Activated CD8-positive, alpha-beta memory T cell treated with anti-CD3 and anti-CD28 coated beads, Interleukin-2, amount 10 ng/mL, durations not matched to agents 7 days and 5 days (primary cell): ENCODE results near the gene SSTR3. TPM values are rescaled to one million over a fixed set of nuclear protein-coding genes. Genes with fewer than 3 reads are reported as not detected.

Experiments used
- ATAC-seq: fragments of 150-1000 bp; cut with Tn5 transposase; one replicate; pipeline ENCODE4 v1.10.0; 2021; ENCODE audit warnings: moderate library complexity
- CTCF ChIA-PET: fragments of 350-600 bp; sonication (Branson Sonifier 250); formaldehyde crosslinking; loops from one replicate; lab custom pipeline; 2021; ENCODE audit warnings: antibody characterized with exemption; lab: Charles Lee
- DNase-seq: peaks from one replicate; pipeline ENCODE4 v3.0.0-alpha.2; 2020
- H3K27ac Mint-ChIP-seq: one replicate; pipeline ENCODE4 v1.8.0; 2021; ENCODE audit warnings: mild to moderate bottlenecking, mixed read lengths
- H3K27me3 Mint-ChIP-seq: one replicate; pipeline ENCODE4 v1.8.0; 2021; ENCODE audit warnings: mixed read lengths
- H3K36me3 Mint-ChIP-seq: one replicate; pipeline ENCODE4 v1.8.0; 2021; ENCODE audit warnings: mild to moderate bottlenecking, mixed read lengths
- H3K4me1 Mint-ChIP-seq: one replicate; pipeline ENCODE4 v1.8.0; 2021; ENCODE audit warnings: mixed read lengths
- H3K4me3 Mint-ChIP-seq: one replicate; pipeline ENCODE4 v1.8.0; 2021; ENCODE audit warnings: mild to moderate bottlenecking, moderate library complexity, mixed read lengths
- H3K9me3 Mint-ChIP-seq: one replicate; pipeline ENCODE4 v1.8.0; 2022; ENCODE audit warnings: low read depth, mixed read lengths
- total RNA-seq, 2 experiments: library from RNA; stranded (reverse); gene quantifications; one replicate each; pipeline ENCODE4 v1.2.3, GENCODE V29; 2021

The SSTR3 gene
- total RNA-seq, 2 experiments from 2014 or later = 1.3 to 2.2 TPM

- H3K36me3 Mint-ChIP-seq = peaks cover 23% of the 10 kb centered on the region
- H3K4me1 Mint-ChIP-seq = peaks cover 95% of the 10 kb centered on the region
- peaks cover 5% of the 10 kb centered on the region for H3K9me3 Mint-ChIP-seq
- peak overlapping the region; percentile 99 for H3K27ac Mint-ChIP-seq
- peak overlapping the region; percentile 55 for H3K4me3 Mint-ChIP-seq
- no peak for ATAC-seq
- no peaks in the 10 kb centered on the region for H3K27me3 Mint-ChIP-seq
- CTCF ChIA-PET = interaction anchor here (0.8 to 9.4 kb wide), 11 partner anchors 10 to 308 kb away, joined by 3 to 150 read pairs (median 5); partner anchors contain the start of gene IL2RB
- no peak for DNase-seq
These were observed 47.8 kb downstream of the SSTR3 start for GRCh38 chr22:37164505-37164887.

DNA sequence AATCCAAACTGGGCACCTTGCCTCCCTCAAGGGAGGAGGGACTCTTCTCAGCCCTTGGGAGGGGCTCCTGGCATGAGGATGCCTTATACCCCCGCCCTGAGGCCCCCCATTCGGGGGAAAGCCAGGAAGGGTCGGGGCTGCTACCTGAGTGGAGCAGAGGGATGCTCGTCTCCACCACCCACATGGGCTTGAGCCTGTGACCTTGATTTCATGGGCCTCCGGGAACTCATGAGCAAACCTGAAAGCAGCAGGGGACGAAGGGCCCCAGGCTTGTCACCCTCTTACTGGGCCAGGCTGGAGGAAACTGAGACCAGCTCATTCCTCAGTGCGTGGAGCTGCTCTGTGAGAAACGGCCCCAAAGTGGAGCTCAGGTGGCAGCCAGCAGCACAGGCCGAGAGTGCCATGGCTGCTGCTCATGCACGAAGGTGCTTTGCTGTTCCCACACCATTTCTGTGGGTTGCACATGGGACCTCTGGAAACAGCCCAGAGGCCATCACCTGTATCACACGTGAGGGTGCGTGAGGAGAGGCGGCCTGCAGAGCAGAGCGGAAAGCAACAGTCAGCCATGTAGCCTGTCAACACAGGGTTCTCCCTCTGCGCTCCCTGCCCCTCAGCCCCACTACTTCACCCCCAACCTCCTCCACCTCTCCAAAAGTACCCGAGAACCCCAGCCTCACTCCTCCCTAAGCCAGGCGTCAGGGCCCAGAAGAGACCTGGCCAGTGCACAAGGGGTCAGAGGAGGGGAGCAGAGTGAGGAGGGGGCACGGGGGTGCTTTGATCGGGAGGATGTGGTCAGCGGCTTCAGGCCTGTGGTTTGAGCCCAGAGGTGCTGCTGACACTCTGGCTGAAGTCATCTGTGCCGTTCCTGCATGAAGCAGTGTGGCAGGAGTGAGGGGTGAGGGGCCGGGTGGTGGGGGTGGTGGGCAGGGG lies 48.4 kb downstream of the SSTR3 start:
- H3K4me1 Mint-ChIP-seq = peaks cover 94% of the 10 kb centered on the region
- CTCF ChIA-PET = interaction anchor here (0.7 to 9.4 kb wide), 21 partner anchors 8 to 307 kb away, joined by 3 to 150 read pairs (median 6); partner anchors contain the start of genes IL2RB, KCTD17 and RAC2
- no peaks in the 10 kb centered on the region for H3K27me3 Mint-ChIP-seq
- H3K27ac Mint-ChIP-seq = peak overlapping the region; percentile 99
- ATAC-seq (peak; percentile 46), DNase-seq (peak; percentile 92)
- H3K4me3 Mint-ChIP-seq = peak overlapping the region; percentile 55
- H3K9me3 Mint-ChIP-seq = peaks cover 5% of the 10 kb centered on the region
- peaks cover 18% of the 10 kb centered on the region for H3K36me3 Mint-ChIP-seq

DNA sequence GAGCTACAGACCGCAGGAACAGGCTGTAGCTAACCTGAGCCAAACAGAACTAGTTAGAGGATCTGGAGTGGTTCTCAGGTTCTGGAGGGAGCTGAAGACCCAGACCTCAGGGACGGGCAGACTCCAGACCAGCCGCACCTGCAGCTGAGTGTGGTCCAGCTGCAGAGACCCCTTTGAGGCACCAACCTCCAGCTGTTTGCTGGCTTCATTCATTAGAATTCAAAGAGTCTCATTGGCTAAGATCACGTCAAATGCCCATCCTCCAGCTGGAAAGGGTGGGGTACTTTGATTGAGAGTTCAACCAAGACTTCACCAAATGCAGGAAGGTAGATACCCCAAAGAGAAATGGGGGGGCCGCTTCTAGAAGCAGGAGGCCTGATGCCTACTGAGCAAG lies 49.2 kb downstream of the SSTR3 start:
- peak overlapping the region; percentile 55 for H3K4me3 Mint-ChIP-seq
- H3K9me3 Mint-ChIP-seq = peaks cover 5% of the 10 kb centered on the region
- peaks cover 92% of the 10 kb centered on the region for H3K4me1 Mint-ChIP-seq
- peaks cover 13% of the 10 kb centered on the region for H3K36me3 Mint-ChIP-seq
- CTCF ChIA-PET = interaction anchor here (0.7 to 9.4 kb wide), 21 partner anchors 9 to 307 kb away, joined by 3 to 150 read pairs (median 6); partner anchors contain the start of genes IL2RB, KCTD17 and RAC2
- ATAC-seq = peak; percentile 0
- peak overlapping the region; percentile 99 for H3K27ac Mint-ChIP-seq
- H3K27me3 Mint-ChIP-seq = no peaks in the 10 kb centered on the region
- no peak for DNase-seq

DNA sequence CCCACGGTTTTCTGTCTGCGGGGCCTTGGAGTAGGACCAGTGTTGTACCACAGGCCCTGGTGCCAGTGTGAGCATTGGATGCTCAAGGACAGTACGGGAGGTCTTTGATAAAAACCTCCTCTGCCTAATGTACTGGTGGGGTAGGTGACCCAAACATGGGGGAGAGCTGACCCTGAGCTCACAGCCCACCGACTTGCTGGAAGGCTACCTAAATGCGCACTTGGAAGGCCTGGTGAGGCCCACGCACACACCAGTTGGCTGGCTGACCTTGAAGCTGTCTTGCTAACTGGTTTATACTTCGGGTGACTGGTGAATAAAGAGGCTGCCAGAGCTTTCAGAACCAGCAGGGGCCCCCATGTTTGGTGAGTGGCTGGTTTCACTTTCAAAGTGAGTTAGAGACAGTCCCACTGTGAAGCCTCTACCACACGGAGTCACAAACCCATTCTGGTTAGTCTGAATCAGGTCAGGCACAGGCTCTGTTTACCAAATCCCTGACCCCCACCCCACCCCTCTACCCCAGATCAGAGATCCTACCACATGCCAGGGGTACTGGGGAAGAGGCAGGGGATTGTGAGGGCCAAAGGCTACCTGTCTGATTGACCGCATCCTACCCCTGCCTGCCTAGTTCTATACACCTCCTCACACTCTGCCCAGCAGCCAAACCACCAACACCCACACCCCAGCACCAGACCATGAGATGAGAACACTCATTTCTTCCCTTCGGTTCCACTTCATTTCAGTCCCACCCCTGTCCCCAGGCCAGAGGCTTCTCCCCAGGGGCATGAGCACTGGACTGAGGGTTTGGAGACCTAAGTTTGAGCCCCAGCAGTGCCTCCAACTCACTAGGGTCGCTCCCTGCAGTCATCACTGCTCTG lies 49.8 kb downstream of the SSTR3 start:
- CTCF ChIA-PET = interaction anchor here (0.7 to 9.4 kb wide), 28 partner anchors 8 to 306 kb away, joined by 3 to 150 read pairs (median 4); partner anchors contain the start of genes IL2RB, KCTD17 and RAC2
- H3K27me3 Mint-ChIP-seq = no peaks in the 10 kb centered on the region
- peaks cover 9% of the 10 kb centered on the region for H3K36me3 Mint-ChIP-seq
- H3K4me3 Mint-ChIP-seq = peak overlapping the region; percentile 55
- H3K4me1 Mint-ChIP-seq = peaks cover 90% of the 10 kb centered on the region
- DNase-seq (peak; percentile 96), ATAC-seq (peak; percentile 57)
- peak overlapping the region; percentile 99 for H3K27ac Mint-ChIP-seq
- H3K9me3 Mint-ChIP-seq = peaks cover 5% of the 10 kb centered on the region

- Mint-ChIP-seq H3K27me3 (no peaks in the 10 kb centered on the region), H3K36me3 (peaks cover 9% of the 10 kb centered on the region), H3K4me1 (peaks cover 81% of the 10 kb centered on the region), H3K27ac (peak overlapping the region; percentile 99), H3K4me3 (peak overlapping the region; percentile 55), H3K9me3 (peaks cover 5% of the 10 kb centered on the region)
- CTCF ChIA-PET = interaction anchor here (0.7 to 9.4 kb wide), 17 partner anchors 9 to 85 kb away, joined by 3 to 150 read pairs (median 4); partner anchors contain the start of genes IL2RB and RAC2
- DNase-seq = peak; percentile 84
- ATAC-seq = no peak
These were observed 50.8 kb downstream of the SSTR3 start for GRCh38 chr22:37161443-37161842.

GRCh38 chr22:37160027-37160426 lies 52.2 kb downstream of the SSTR3 start:
- H3K9me3 Mint-ChIP-seq = peaks cover 7% of the 10 kb centered on the region
- H3K4me1 Mint-ChIP-seq = peaks cover 78% of the 10 kb centered on the region
- ATAC-seq (no peak), DNase-seq (no peak)
- CTCF ChIA-PET = interaction anchor here (5.2 to 9.4 kb wide), 2 partner anchors 11 to 39 kb away, joined by 107 to 150 read pairs; partner anchors contain the start of gene IL2RB
- H3K27ac Mint-ChIP-seq = peak overlapping the region; percentile 79
- H3K27me3 Mint-ChIP-seq = no peaks in the 10 kb centered on the region
- H3K36me3 Mint-ChIP-seq = peaks cover 12% of the 10 kb centered on the region
- no peak overlapping the region for H3K4me3 Mint-ChIP-seq

DNA sequence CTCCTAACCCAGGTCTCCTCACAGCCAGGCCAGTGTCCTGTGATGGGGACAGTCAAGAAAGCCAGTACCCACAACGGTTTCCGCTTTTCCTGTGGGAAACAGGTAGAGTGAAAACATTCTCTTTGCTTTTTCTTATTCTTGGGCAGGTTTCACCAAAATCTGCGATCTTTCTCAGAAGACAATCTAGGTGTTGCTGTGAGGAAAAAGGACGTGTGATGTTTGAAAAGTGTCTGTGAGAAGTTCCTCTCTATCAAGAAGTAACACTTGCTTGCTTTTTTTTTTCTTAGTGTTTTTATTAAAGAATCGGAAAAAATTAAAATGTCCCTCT lies 53.4 kb downstream of the SSTR3 start:
- Mint-ChIP-seq H3K9me3 (peaks cover 7% of the 10 kb centered on the region), H3K4me3 (no peak overlapping the region), H3K27me3 (no peaks in the 10 kb centered on the region), H3K27ac (no peak overlapping the region), H3K4me1 (peaks cover 71% of the 10 kb centered on the region), H3K36me3 (peaks cover 12% of the 10 kb centered on the region)
- CTCF ChIA-PET = no interaction called here
- no peak for DNase-seq
- ATAC-seq = no peak

DNA sequence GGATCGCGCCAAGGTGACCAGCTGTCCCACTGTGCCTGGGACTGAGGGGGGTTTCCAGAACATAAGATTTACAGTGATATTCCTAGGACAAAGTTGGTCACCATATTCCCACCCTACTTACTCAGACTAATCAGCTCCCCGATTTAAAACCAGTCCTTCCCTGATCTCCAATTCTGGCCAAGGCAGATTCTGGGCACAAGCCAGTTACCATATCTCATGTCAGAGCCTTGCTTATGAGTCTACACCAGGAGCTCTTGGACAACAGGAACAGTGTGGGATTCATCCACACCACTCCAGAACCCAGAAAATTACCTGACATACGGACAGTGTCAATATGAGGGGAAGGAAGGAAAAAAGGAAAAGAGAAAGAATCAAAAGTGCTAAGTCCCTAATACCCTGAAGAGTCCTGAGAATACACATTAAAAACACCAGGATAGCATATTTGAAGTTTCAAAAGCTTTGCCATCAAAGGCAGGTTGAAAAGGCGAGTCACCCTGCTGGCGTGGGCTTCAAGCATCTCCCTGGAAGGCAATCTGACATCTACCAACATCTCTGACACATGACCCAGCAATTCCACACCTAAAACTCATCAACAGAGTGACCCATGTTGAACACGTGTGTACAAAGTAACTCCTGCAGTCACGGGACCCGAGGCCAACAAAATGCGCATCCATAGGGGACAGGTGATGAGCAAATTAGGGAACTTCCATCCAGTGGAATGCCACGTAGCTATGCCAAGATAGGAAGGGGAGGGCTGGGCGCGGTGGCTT lies 54.6 kb downstream of the SSTR3 start:
- Mint-ChIP-seq H3K9me3 (peaks cover 7% of the 10 kb centered on the region), H3K27ac (no peak overlapping the region), H3K36me3 (peaks cover 12% of the 10 kb centered on the region), H3K4me1 (peaks cover 65% of the 10 kb centered on the region), H3K4me3 (no peak overlapping the region), H3K27me3 (no peaks in the 10 kb centered on the region)
- CTCF ChIA-PET = interaction anchor here (1.2 to 2.4 kb wide), 4 partner anchors 9 to 42 kb away, joined by 3 to 8 read pairs (median 4); no protein-coding TSS in a partner anchor
- DNase-seq (no peak), ATAC-seq (no peak)

- CTCF ChIA-PET = interaction anchor here (0.8 to 2.4 kb wide), 5 partner anchors 8 to 43 kb away, joined by 3 to 8 read pairs (median 5); no protein-coding TSS in a partner anchor
- peaks cover 13% of the 10 kb centered on the region for H3K36me3 Mint-ChIP-seq
- no peak overlapping the region for H3K27ac Mint-ChIP-seq
- H3K4me3 Mint-ChIP-seq = no peak overlapping the region
- ATAC-seq (no peak), DNase-seq (no peak)
- H3K4me1 Mint-ChIP-seq = peaks cover 57% of the 10 kb centered on the region
- H3K9me3 Mint-ChIP-seq = peaks cover 7% of the 10 kb centered on the region
- no peaks in the 10 kb centered on the region for H3K27me3 Mint-ChIP-seq
These were observed 55.4 kb downstream of the SSTR3 start for GRCh38 chr22:37156686-37157435.

- H3K27ac Mint-ChIP-seq = no peak overlapping the region
- DNase-seq = no peak
- H3K4me3 Mint-ChIP-seq = no peak overlapping the region
- peaks cover 56% of the 10 kb centered on the region for H3K4me1 Mint-ChIP-seq
- peaks cover 16% of the 10 kb centered on the region for H3K36me3 Mint-ChIP-seq
- peaks cover 4% of the 10 kb centered on the region for H3K9me3 Mint-ChIP-seq
- ATAC-seq = no peak
- H3K27me3 Mint-ChIP-seq = no peaks in the 10 kb centered on the region
- CTCF ChIA-PET = interaction anchor here (0.8 to 2.4 kb wide), 2 partner anchors 11 to 44 kb away, joined by 5 to 8 read pairs; no protein-coding TSS in a partner anchor
These were observed 56.3 kb downstream of the SSTR3 start for GRCh38 chr22:37155971-37156370.

GRCh38 chr22:37154925-37155712 lies 57.2 kb downstream of the SSTR3 start:
- H3K9me3 Mint-ChIP-seq = peaks cover 7% of the 10 kb centered on the region
- H3K27me3 Mint-ChIP-seq = no peaks in the 10 kb centered on the region
- ATAC-seq (peak; percentile 43), DNase-seq (no peak)
- CTCF ChIA-PET = interaction anchor here (0.7 kb wide), 1 partner anchor 43 kb away, joined by 3 read pairs; no protein-coding TSS in a partner anchor
- H3K4me1 Mint-ChIP-seq = peaks cover 57% of the 10 kb centered on the region
- H3K27ac Mint-ChIP-seq = peak overlapping the region; percentile 21
- H3K4me3 Mint-ChIP-seq = no peak overlapping the region
- H3K36me3 Mint-ChIP-seq = peaks cover 20% of the 10 kb centered on the region
